ENCODE measurements around the gene DYSF.

DNA sequence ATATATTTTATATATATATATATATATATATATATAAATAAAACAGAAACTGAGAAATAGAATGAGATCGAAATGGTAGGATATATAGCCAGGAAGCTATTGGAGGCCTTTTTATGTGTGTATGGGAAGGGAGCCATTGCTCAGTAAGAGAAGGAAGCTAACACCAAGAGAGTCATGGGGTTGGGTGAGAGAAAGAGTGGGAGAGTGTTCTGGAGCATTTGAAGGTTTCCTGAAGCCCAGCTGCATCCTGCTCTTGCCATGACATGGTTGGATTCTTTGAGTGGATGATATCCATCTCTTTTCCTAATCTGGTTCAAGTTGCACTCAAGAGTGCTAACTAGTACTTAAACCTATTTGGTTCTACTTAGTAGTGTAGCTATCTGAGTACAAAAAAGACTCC, 282.3 kb downstream of the DYSF start:
- TF ChIP-seq, protein P1, sequence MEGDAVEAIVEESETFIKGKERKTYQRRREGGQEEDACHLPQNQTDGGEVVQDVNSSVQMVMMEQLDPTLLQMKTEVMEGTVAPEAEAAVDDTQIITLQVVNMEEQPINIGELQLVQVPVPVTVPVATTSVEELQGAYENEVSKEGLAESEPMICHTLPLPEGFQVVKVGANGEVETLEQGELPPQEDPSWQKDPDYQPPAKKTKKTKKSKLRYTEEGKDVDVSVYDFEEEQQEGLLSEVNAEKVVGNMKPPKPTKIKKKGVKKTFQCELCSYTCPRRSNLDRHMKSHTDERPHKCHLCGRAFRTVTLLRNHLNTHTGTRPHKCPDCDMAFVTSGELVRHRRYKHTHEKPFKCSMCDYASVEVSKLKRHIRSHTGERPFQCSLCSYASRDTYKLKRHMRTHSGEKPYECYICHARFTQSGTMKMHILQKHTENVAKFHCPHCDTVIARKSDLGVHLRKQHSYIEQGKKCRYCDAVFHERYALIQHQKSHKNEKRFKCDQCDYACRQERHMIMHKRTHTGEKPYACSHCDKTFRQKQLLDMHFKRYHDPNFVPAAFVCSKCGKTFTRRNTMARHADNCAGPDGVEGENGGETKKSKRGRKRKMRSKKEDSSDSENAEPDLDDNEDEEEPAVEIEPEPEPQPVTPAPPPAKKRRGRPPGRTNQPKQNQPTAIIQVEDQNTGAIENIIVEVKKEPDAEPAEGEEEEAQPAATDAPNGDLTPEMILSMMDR (IDR thresholded peaks at IDR 0.05; ENCODE audit: low read depth, low read length): no peak
- TF ChIP-seq EZH2phosphoT487 (IDR thresholded peaks at IDR 0.05; ENCODE audit: low read depth): no peak
